T-helper 1 cell (primary cell): ENCODE results near the gene PCLAF.

Source experiments
- DNase-seq, 5 donors: peaks; one replicate each; pipeline ENCODE4 v3.0.0-alpha.2; 2012 to 2020

PCLAF gene

GRCh38 chr15:64315216-64315615, 66.0 kb downstream of the PCLAF start:
- DNase-seq: no peak

DNA sequence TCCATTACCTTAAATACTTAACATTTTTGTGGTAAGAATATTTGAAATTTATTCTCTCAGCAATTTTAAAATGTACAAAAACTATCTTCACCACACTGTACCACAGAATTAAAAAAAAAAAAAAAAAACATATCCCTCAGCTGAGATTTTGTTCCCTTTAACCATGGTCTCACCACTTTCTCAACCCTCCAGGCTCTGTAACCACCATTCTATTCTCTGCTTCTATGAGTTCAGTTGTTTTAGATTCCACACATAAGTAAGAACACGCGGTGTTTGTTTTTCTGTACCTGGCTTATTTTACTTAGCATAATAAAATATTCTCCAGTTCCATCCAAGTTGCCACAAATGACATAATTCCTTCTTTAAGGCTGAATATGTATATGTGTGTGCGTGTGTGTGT, 66.8 kb downstream of the PCLAF start:
- no peak for DNase-seq
